ENCODE data around the gene RAI2.

Gene RAI2

GRCh38 chrX:17774053-17774452, 87.0 kb downstream of the RAI2 start:
- no peak for DNase-seq

DNA sequence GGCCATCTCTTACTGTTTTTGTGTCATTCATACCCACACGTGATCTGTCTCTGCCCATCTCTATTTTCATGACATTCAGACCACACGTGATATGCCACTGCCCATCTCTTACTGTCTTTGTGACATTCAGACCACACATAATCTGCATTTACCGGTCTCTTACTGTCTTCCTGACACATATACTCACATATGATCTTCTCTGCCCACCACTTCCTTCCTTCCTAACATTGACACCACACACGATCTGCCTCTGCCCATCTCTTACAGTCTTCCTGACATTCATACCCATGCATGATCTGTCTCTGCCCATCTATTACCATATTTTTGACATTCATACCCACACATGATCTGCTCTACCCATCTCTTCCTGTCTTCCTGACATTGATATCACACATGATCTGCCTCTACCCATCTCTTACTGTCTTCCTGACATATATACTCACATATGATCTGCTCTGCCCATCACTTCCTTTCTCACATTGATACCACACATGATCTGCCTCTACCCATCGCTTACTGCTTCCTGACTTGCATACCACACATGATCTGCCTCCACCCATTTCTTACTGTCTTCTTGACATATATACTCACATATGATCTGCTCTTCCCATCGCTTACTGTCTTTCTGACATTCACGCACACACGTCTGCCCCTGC, 87.7 kb downstream of the RAI2 start:
- no peak for DNase-seq

DNA sequence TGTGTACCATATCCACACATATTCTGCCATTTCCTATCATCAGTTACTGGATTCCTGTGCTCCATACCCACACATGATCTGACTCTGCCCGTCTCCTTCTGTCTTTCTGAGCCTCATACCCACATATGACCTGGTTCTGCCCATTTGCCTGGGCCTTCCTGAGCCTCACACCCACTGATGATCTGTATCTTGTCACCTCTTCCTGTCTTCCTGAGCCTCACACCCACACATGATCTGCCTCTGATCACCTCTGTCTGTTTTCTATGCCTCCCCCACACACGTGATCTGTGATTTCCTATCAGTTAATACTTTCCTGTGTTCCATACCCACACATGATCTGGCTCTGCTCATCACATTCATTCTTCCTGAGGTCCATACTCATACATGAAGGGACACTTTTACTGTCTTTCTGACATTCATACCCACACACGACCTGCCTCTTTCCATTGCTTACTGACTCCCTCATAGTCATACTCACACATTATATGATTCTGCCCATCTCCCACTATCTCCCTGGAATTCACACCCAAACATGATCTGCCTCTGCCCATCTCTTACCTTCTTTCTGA, 91.3 kb downstream of the RAI2 start:
- no peak for DNase-seq

GRCh38 chrX:17768997-17769396, 92.1 kb downstream of the RAI2 start:
- no peak for DNase-seq

DNA sequence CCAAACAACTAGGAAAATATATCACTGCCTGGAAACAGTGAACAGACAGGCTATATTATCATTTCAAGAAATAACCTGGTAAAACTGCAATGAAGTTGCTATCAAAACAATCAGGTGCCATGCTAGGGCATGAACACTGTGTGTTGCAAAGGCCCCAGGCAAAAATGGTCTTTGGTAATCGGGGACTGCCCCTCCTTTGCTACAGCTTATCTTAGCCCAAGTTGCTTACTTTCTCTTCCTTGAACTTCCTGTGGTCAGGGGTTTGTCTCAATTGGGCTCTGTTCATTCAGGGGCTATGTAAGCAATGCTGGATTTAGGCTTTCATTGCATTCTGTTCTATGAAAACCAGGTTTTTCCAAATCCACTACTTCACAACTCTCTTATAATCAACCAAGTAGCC, 93.4 kb downstream of the RAI2 start:
- DNase-seq = no peak

DNA sequence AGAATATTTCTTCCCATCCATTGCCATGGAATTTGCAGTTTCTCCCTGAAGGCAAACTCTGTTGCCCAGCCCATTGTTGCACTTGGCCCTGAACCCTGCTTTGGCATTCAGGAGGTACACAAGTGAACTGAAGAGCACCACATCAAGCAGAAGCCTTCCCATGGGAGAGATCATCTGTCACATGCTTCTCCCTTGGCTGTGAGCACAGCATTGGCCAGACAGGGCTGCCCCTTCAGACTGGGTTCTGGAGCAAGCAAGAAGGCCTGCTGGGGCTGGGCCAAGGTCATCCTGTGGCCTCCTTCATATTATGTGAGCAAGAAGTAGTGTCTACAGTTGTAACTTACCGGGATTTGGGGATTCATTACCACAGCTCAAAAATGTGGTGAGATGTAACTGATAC, 101.1 kb downstream of the RAI2 start:
- no peak for DNase-seq

- no peak for DNase-seq
Measured at GRCh38 chrX:17758382-17758781, 102.7 kb downstream of the RAI2 start.

- DNase-seq = no peak
Measured at GRCh38 chrX:17750436-17750835, 110.7 kb downstream of the RAI2 start.

Data from activated CD4-positive, alpha-beta T cell treated with anti-CD3 and anti-CD28 coated beads for 48 hours (primary cell).